HepG2 (cell line): ENCODE measurements around the gene ZNF700. TPM values are rescaled to one million over a fixed set of nuclear protein-coding genes. Genes with fewer than 3 reads are reported as not detected.

Source experiments
- GATAD2A ChIP-seq: IDR thresholded peaks from 2 replicates; pipeline ENCODE4 v1.6.1; 2016
- IRF2 ChIP-seq: IDR thresholded peaks from 2 replicates; pipeline ENCODE4 v1.6.1; 2018; ENCODE audit warnings: missing genetic modification reagents, missing compliant biosample characterization
- NR2F6 ChIP-seq, 2 experiments: IDR thresholded peaks; 2 replicates each; pipeline ENCODE4 v1.6.1; 2016; ENCODE audit warnings: antibody characterized with exemption in 1 of 2, mild to moderate bottlenecking in 1 of 2
- SALL1 ChIP-seq: sonication (generic); formaldehyde crosslinking; IDR thresholded peaks from 2 replicates; pipeline ENCODE4 v1.8.0; 2022; ENCODE audit warnings: mild to moderate bottlenecking, missing genetic modification reagents
- SMAD1 ChIP-seq: sonication (generic); formaldehyde crosslinking; IDR thresholded peaks from 2 replicates; pipeline ENCODE4 v1.4.0; 2020; ENCODE audit warnings: missing genetic modification reagents, low read depth, mild to moderate bottlenecking, borderline replicate concordance
- SMC3 ChIP-seq: IDR thresholded peaks from 2 replicates; pipeline ENCODE4 v1.6.1; 2011; ENCODE audit warnings: low read length, improper control_type of control experiment
- SRF ChIP-seq: IDR thresholded peaks from 2 replicates; pipeline ENCODE4 v1.6.1; 2011; ENCODE audit warnings: mild to moderate bottlenecking, low read depth, low read length, moderate library complexity
- TBP ChIP-seq: sonication (generic); formaldehyde crosslinking; IDR thresholded peaks from 2 replicates; pipeline ENCODE4 v1.5.0; 2020; ENCODE audit warnings: missing genetic modification reagents
- THAP11 ChIP-seq: IDR thresholded peaks from 2 replicates; pipeline ENCODE4 v1.6.1; 2016; ENCODE audit warnings: missing biosample characterization, missing genetic modification reagents
- ZFP36L1 ChIP-seq: sonication (generic); formaldehyde crosslinking; IDR thresholded peaks from 2 replicates; pipeline ENCODE4 v1.8.0; 2022; ENCODE audit warnings: mild to moderate bottlenecking, missing genetic modification reagents, moderate library complexity
- ZMYM4 ChIP-seq: sonication (generic); formaldehyde crosslinking; IDR thresholded peaks from 2 replicates; pipeline ENCODE4 v1.8.1; 2023; ENCODE audit warnings: mild to moderate bottlenecking, missing genetic modification reagents
- ZNF143 ChIP-seq: sonication (generic); formaldehyde crosslinking; IDR thresholded peaks from 2 replicates; pipeline ENCODE4 v1.4.0; 2020; ENCODE audit warnings: missing genetic modification reagents
- ZNF251 ChIP-seq: sonication (generic); formaldehyde crosslinking; IDR thresholded peaks from 2 replicates; pipeline ENCODE4 v1.9.0; 2021; ENCODE audit warnings: mild to moderate bottlenecking, missing genetic modification reagents
- ZNF343 ChIP-seq: sonication (generic); formaldehyde crosslinking; IDR thresholded peaks from 2 replicates; pipeline ENCODE4 v1.4.0; 2020; ENCODE audit warnings: mild to moderate bottlenecking, missing genetic modification reagents
- ZNF660 ChIP-seq: sonication (generic); formaldehyde crosslinking; IDR thresholded peaks from 2 replicates; pipeline ENCODE4 v1.5.1; 2020; ENCODE audit warnings: mild to moderate bottlenecking, low read depth, missing genetic modification reagents, borderline replicate concordance
- polyA plus RNA-seq, 8 experiments: library from polyadenylated mRNA; depleted of rRNA in 3 of 8; stranded (reverse) in 7 of 8; unstranded in 1 of 8; fragments of >200 nt; fragmentation: Illumina TruSeq in 4 of 8; extraction: Trizol in 4 of 8; gene quantifications; 2 replicates each; pipeline versions ENCODE4 v1.2.1 to v1.2.3, GENCODE V29; 2011 to 2016; ENCODE audit warnings: low read depth in 4 of 8, missing spikeins in 1 of 8, mixed read lengths in 1 of 8; ENCODE audit not compliant: insufficient read depth in 1 of 8
- total RNA-seq, 5 experiments: library from RNA; depleted of rRNA; stranded (reverse); fragments of >200 nt; fragmentation: Illumina TruSeq; extraction: Trizol; gene quantifications; 2 replicates each; pipeline ENCODE4 v1.2.3, GENCODE V29; 2016; ENCODE audit warnings: low read depth in 1 of 5
- TF ChIP-seq, protein P1 (sequence below): sonication (generic); formaldehyde crosslinking; IDR thresholded peaks from 2 replicates; pipeline ENCODE4 v1.5.1; 2020; ENCODE audit warnings: missing genetic modification reagents, mild to moderate bottlenecking, borderline replicate concordance
- TF ChIP-seq, protein P2 (sequence below): fragments of 450-650 bp; IDR thresholded peaks from 2 replicates; pipeline ENCODE4 v1.6.1; 2017
- TF ChIP-seq, protein P3 (sequence below): sonication (generic); formaldehyde crosslinking; IDR thresholded peaks from 2 replicates; pipeline ENCODE4 v1.5.0; 2020; ENCODE audit warnings: missing genetic modification reagents
- TF ChIP-seq, protein P4 (sequence below), 2 experiments: sonication (generic) in 1 of 2; formaldehyde crosslinking in 1 of 2; IDR thresholded peaks; 2 replicates each; pipeline versions ENCODE4 v1.6.1 to v1.9.0; 2014 to 2022; ENCODE audit warnings: antibody characterized with exemption in 1 of 2, borderline replicate concordance in 1 of 2, inconsistent platforms in 1 of 2, low read depth in 1 of 2, missing genetic modification reagents in 1 of 2
- TF ChIP-seq, protein P5 (sequence below): IDR thresholded peaks from 2 replicates; pipeline ENCODE4 v1.6.1; 2012; ENCODE audit warnings: inconsistent platforms

The ZNF700 gene
- total and polyA plus RNA-seq, 2 of the 13 experiments (the other 11 are each of a cell fraction or from before 2014, with no cell fraction given): 6.0 to 12.8 TPM

DNA sequence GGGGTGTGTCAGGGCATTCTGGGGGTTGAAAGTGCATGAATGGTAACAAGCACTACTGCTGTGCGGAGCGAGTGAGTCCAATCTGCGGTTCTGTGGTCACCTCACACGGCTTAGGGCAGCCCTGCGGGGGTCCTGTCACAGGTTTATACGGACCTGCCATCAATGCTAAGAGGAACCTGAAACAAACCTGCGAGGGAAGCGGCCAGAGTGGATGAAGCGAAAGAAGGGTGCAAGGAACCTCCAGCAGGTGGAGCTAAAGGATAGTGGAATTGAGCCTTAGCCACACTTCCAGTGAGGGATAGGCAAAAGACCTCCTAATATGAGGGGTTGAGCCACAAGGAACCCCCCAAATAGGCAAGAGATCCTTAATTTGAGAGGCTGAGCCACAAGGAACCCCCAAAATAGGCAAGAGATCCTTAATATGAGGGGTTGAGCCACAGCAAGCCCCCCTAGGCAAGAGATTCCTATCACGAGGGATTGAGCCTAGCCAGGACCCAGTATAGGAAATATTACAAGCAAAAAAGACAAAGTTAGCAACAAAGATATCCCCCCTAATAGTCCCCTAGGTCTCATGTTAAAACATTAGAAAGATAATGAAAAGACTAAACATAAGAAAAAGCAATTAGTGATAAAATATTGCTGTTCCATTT is 43.6 kb upstream of the ZNF700 start (continued):
- no peak for TF ChIP-seq ZNF143 (CRISPR knock-in tag)
- peak; percentile 90 for TF ChIP-seq SMC3
- TF ChIP-seq SRF: no peak
- TF ChIP-seq SMAD1 (CRISPR knock-in tag): no peak
- TF ChIP-seq ZNF343 (CRISPR knock-in tag): no peak
- TF ChIP-seq IRF2 (CRISPR knock-in tag): 0 out of 2 replicates have a peak, but pooled peaks have one; percentile 66
- TF ChIP-seq THAP11 (CRISPR knock-in tag): 0 out of 2 replicates have a peak, but pooled peaks have one; percentile 36
- TF ChIP-seq ZFP36L1 (CRISPR knock-in tag): no peak
- TF ChIP-seq ZNF251 (CRISPR knock-in tag): no peak
- TF ChIP-seq, protein P1, sequence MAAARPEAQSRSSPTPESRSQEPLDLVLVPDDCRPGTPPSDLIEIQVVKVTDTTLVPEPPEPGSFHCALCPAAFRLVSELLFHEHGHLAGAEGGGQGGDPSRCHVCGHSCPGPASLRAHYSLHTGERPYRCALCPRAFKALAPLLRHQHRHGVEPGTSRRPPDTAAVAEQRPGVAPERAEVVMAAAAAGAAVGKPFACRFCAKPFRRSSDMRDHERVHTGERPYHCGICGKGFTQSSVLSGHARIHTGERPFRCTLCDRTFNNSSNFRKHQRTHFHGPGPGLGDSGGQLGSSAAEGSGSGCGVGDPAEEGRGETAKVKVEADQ (CRISPR knock-in tag): no peak
- no peak for TF ChIP-seq NR2F6 (IDR thresholded peaks at IDR 0.05)
- no peak for TF ChIP-seq NR2F6 (CRISPR knock-in tag; IDR thresholded peaks at IDR 0.05)
- TF ChIP-seq SALL1 (CRISPR knock-in tag): no peak
- TF ChIP-seq GATAD2A: no peak
- TF ChIP-seq TBP (CRISPR knock-in tag): no peak
- TF ChIP-seq ZMYM4 (CRISPR knock-in tag): peak; percentile 50
- TF ChIP-seq, protein P2, sequence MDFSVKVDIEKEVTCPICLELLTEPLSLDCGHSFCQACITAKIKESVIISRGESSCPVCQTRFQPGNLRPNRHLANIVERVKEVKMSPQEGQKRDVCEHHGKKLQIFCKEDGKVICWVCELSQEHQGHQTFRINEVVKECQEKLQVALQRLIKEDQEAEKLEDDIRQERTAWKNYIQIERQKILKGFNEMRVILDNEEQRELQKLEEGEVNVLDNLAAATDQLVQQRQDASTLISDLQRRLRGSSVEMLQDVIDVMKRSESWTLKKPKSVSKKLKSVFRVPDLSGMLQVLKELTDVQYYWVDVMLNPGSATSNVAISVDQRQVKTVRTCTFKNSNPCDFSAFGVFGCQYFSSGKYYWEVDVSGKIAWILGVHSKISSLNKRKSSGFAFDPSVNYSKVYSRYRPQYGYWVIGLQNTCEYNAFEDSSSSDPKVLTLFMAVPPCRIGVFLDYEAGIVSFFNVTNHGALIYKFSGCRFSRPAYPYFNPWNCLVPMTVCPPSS: no peak
- TF ChIP-seq ZNF660 (CRISPR knock-in tag): no peak
- TF ChIP-seq, protein P3, sequence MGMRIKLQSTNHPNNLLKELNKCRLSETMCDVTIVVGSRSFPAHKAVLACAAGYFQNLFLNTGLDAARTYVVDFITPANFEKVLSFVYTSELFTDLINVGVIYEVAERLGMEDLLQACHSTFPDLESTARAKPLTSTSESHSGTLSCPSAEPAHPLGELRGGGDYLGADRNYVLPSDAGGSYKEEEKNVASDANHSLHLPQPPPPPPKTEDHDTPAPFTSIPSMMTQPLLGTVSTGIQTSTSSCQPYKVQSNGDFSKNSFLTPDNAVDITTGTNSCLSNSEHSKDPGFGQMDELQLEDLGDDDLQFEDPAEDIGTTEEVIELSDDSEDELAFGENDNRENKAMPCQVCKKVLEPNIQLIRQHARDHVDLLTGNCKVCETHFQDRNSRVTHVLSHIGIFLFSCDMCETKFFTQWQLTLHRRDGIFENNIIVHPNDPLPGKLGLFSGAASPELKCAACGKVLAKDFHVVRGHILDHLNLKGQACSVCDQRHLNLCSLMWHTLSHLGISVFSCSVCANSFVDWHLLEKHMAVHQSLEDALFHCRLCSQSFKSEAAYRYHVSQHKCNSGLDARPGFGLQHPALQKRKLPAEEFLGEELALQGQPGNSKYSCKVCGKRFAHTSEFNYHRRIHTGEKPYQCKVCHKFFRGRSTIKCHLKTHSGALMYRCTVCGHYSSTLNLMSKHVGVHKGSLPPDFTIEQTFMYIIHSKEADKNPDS (CRISPR knock-in tag): peak; percentile 67; the same call in 1 of the 2 replicates
- TF ChIP-seq, protein P4, sequence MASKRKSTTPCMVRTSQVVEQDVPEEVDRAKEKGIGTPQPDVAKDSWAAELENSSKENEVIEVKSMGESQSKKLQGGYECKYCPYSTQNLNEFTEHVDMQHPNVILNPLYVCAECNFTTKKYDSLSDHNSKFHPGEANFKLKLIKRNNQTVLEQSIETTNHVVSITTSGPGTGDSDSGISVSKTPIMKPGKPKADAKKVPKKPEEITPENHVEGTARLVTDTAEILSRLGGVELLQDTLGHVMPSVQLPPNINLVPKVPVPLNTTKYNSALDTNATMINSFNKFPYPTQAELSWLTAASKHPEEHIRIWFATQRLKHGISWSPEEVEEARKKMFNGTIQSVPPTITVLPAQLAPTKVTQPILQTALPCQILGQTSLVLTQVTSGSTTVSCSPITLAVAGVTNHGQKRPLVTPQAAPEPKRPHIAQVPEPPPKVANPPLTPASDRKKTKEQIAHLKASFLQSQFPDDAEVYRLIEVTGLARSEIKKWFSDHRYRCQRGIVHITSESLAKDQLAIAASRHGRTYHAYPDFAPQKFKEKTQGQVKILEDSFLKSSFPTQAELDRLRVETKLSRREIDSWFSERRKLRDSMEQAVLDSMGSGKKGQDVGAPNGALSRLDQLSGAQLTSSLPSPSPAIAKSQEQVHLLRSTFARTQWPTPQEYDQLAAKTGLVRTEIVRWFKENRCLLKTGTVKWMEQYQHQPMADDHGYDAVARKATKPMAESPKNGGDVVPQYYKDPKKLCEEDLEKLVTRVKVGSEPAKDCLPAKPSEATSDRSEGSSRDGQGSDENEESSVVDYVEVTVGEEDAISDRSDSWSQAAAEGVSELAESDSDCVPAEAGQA (IDR thresholded peaks at IDR 0.05; ENCODE audit: low read depth): no peak
- TF ChIP-seq, protein P4 (CRISPR knock-in tag; IDR thresholded peaks at IDR 0.05; ENCODE audit: borderline replicate concordance): no peak
- TF ChIP-seq, protein P5, sequence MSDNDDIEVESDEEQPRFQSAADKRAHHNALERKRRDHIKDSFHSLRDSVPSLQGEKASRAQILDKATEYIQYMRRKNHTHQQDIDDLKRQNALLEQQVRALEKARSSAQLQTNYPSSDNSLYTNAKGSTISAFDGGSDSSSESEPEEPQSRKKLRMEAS: peak; percentile 15; the same call in 1 of the 2 replicates
